ENCODE results near the gene ERICH4. TPM values are rescaled to one million over a fixed set of nuclear protein-coding genes. Genes with fewer than 3 reads are reported as not detected.
A peak's percentile ranks its signal among the peaks of the same experiment; 100 is the strongest.

ERICH4 gene
- total and polyA plus RNA-seq, 7 donors: 0.09 to 0.10 TPM; not detected in 5

- WGBS, 3 donors: 47 to 52% (median 48%) methylated on average over 7 to 8 of the region's 8 CpGs
- Histone ChIP-seq H3K27me3 (ENCODE audit: insufficient read depth in 3 of 3, low read length in 2 of 3) (peaks cover 0 to 31% (median 3%) of the 10 kb centered on the region in 3 donors), H3K9me3 (no peaks in the 10 kb centered on the region), H3K27ac (no peak overlapping the region), H3K4me3 (peak overlapping the region; percentile 18), H3K36me3 (ENCODE audit: insufficient read depth in 1 of 2, low read depth in 1 of 2) (no peaks in the 10 kb centered on the region), H3K4me1 (peaks cover 7% of the 10 kb centered on the region)
- intact Hi-C loops (cut with DNase I): no loop called here
- TF ChIP-seq, protein P1, sequence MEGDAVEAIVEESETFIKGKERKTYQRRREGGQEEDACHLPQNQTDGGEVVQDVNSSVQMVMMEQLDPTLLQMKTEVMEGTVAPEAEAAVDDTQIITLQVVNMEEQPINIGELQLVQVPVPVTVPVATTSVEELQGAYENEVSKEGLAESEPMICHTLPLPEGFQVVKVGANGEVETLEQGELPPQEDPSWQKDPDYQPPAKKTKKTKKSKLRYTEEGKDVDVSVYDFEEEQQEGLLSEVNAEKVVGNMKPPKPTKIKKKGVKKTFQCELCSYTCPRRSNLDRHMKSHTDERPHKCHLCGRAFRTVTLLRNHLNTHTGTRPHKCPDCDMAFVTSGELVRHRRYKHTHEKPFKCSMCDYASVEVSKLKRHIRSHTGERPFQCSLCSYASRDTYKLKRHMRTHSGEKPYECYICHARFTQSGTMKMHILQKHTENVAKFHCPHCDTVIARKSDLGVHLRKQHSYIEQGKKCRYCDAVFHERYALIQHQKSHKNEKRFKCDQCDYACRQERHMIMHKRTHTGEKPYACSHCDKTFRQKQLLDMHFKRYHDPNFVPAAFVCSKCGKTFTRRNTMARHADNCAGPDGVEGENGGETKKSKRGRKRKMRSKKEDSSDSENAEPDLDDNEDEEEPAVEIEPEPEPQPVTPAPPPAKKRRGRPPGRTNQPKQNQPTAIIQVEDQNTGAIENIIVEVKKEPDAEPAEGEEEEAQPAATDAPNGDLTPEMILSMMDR (IDR thresholded peaks at IDR 0.05): no peak
- DNase-seq: no peak
- ATAC-seq: no peak
Observed at GRCh38 chr19:41478171-41478570, 35.2 kb downstream of the ERICH4 start.

DNA sequence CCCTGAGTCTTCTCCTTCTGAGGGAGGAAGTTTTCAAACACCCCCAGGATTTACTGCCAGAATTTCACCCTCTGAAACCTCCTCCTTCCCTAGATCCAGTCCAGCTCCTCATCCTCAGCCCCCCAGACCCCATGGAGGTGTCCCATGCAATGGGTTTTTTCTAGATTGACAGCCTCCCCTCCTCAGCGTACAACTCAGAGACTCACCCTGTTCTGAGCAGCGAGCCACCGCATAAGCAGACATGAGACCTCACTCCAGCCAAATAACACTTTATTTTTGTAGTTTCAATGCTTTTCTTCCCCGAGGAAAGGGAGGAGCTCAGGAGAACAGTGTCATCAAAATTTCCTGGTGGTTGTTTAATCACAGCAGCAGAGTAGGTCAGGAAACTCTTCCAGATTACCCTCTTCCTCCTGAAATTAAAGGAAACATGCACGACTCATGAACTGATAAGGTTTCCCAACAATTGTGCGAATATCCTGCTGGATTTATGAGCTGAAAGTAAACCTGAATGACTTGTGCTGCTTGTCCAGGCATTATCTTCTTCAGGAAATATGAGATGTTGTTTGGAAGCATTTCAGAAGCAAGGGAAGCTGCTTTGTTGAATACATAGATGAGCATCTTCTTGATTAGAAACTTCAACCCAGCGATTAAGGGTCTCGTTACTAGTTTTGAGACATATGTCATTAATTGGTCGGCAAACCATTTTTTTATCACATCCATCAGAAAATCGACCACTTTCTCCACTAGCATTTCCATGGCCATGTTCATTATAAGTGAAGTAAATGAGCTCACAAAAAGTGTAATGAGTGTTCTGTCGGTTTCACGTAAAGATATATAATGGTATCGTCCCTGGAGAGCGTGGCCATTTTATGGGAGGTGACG, 36.2 kb downstream of the ERICH4 start:
- Histone ChIP-seq H3K27ac (peak overlapping the region; percentile 64), H3K4me1 (peaks cover 7% of the 10 kb centered on the region), H3K4me3 (peak overlapping the region; percentile 18), H3K36me3 (ENCODE audit: insufficient read depth in 1 of 2, low read depth in 1 of 2) (no peaks in the 10 kb centered on the region), H3K9me3 (no peaks in the 10 kb centered on the region), H3K27me3 (ENCODE audit: insufficient read depth in 3 of 3, low read length in 2 of 3) (peaks cover 0 to 26% (median 3%) of the 10 kb centered on the region in 3 donors)
- DNase-seq: no peak
- TF ChIP-seq, protein P1 (IDR thresholded peaks at IDR 0.05): no peak
- WGBS, 3 donors: 60 to 68% (median 65%) methylated on average over 15 of the region's 15 CpGs
- peak in 3 of 4 donors; percentile 27 to 52 (median 39) for ATAC-seq
- intact Hi-C loops (cut with DNase I): no loop called here

DNA sequence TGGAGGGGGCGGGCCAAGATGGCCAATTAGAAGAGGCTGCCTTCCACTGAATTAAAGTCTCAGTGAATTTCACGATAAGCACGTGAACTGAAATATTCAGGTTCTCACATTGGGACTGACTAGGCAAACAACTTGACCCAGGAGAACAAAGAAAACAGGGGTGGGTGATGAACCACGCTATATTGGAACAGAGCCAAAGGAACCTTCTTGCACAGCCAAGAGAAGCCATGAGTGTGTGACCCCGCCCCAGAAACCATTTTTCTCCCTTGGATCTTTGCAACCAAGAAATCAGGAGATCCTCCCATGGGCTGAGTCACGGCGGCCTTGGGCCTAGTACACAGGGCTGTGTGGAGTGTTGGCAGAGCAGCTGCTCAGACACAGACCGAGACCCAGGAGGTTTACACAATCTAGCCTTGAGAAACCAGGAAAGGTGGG, 36.8 kb downstream of the ERICH4 start:
- WGBS, 3 donors: 50 to 59% (median 57%) methylated on average over 8 of the region's 8 CpGs
- intact Hi-C loops (cut with DNase I): no loop called here
- peak overlapping the region; percentile 64 for H3K27ac ChIP-seq
- peak in 1 of 2 donors; percentile 56 for DNase-seq
- H3K36me3 ChIP-seq (ENCODE audit: insufficient read depth in 1 of 2, low read depth in 1 of 2): no peaks in the 10 kb centered on the region
- no peaks in the 10 kb centered on the region for H3K9me3 ChIP-seq
- H3K4me3 ChIP-seq: no peak overlapping the region
- ATAC-seq: peak in 3 of 4 donors; percentile 47 to 66 (median 64)
- TF ChIP-seq, protein P1 (IDR thresholded peaks at IDR 0.05): no peak
- peaks cover 0 to 22% (median 3%) of the 10 kb centered on the region in 3 donors for H3K27me3 ChIP-seq (ENCODE audit: insufficient read depth in 3 of 3, low read length in 2 of 3)
- peaks cover 7% of the 10 kb centered on the region for H3K4me1 ChIP-seq

DNA sequence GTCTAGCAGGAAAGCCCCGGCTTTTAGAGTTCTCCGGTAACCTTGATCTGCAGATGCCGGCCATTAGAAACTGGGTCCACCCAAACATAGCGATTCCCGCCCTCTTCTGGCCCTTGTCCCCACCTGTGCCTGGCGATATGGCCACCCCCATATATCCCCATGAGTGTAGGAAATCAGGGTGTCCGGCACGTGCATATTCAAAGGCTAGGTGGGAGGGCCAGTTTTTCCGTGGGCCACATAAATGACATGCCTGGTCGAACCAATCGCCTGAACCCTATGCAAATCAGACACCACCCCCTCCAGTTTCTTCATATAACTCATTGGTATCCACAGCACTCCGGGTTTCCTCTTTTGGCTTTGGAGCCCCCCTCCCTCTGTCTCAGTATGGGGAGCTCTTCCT, 37.4 kb downstream of the ERICH4 start:
- H3K4me3 ChIP-seq: no peak overlapping the region
- H3K27ac ChIP-seq: peak overlapping the region; percentile 30
- TF ChIP-seq, protein P1 (IDR thresholded peaks at IDR 0.05): no peak
- H3K9me3 ChIP-seq: no peaks in the 10 kb centered on the region
- intact Hi-C loops (cut with DNase I): no loop called here
- H3K27me3 ChIP-seq (ENCODE audit: insufficient read depth in 3 of 3, low read length in 2 of 3): peaks cover 0 to 17% (median 3%) of the 10 kb centered on the region in 3 donors
- DNase-seq: no peak
- H3K4me1 ChIP-seq: peaks cover 7% of the 10 kb centered on the region
- no peaks in the 10 kb centered on the region for H3K36me3 ChIP-seq (ENCODE audit: insufficient read depth in 1 of 2, low read depth in 1 of 2)
- 64 to 74% (median 64%) methylated on average over 12 of the region's 12 CpGs for WGBS, 3 donors
- ATAC-seq: no peak

Measured in psoas muscle (tissue), 8 donors.